ENCODE results near the gene VPS18.

Gene VPS18

GRCh38 chr15:40937762-40938535, 43.7 kb downstream of the VPS18 start:
- DNase-seq, result peak in 1 of 14 donors; percentile 27

- no peak for DNase-seq
Observed at GRCh38 chr15:40938536-40938870, 44.3 kb downstream of the VPS18 start.

GRCh38 chr15:40940296-40940801, 46.1 kb downstream of the VPS18 start:
- peak in 2 of 14 donors; percentile 11 to 18 for DNase-seq

- DNase-seq, result no peak
Observed at GRCh38 chr15:40941068-40941527, 46.8 kb downstream of the VPS18 start.

DNA sequence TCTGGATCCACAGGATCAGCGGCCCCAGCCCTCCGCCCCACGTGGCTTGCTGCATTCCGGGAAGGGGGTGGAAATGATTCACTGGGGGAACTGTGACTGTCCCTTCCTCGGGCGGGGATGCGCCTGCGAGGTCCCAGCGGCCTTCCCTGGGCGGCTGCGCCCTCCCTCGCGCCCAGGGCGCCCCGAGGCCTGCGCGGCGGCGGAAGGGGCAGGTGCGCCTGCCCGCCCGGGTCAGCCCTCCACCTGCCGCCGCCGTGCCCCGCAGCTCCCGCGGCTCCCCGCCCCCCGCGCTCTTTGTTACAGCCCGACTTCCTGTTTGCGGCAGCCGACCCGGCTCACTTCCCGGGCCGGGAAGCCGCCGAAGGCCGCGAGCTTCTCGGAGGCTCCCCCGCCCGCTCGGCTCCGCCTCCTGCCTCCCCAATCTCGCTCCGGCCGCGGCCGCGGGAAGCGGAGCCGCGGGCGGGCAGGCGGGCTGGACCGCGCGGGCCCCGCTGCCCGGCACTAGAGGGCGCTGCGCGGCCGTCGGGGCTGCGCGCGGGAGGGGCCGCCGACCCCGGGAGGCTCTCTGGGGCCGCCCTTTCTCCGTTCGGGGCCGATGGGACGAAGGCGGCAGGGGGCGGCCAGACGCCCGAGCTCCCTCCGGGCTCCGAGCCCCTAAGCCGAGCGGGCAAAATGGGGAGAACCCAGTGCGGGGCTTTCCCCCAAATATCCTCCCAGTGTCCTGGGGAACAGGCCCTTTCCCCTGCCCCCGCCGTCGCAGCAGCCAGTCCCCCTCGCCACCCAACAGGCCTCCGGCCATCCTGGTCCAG, 47.5 kb downstream of the VPS18 start:
- peak in 9 of 14 donors; percentile 29 to 87 (median 66) for DNase-seq

DNA sequence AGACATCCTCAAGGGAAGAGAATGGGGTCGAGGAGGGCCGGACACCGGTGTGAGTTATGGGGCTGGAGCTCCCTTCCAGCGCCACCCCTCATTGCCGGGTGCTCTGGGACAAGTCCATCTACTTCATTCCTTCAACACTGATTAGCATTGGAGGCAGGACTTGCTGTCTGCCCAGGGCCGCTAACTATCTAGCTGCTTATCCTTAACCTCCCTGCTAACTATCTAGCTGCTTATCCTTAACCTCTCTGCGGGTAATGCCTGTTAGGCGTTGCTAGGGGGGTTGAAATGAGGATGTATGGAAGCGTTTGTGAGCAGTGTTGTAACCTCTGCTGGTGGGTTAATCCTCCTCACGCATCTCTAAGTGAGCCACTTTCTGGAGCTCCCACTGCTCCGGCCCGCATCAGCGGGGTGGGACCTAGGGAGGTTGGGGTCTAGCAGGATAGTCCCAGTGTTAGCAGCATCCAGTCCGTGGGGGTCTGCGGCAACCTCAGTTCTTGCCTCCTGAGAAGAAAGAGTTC, 48.1 kb downstream of the VPS18 start:
- no peak for DNase-seq

DNA sequence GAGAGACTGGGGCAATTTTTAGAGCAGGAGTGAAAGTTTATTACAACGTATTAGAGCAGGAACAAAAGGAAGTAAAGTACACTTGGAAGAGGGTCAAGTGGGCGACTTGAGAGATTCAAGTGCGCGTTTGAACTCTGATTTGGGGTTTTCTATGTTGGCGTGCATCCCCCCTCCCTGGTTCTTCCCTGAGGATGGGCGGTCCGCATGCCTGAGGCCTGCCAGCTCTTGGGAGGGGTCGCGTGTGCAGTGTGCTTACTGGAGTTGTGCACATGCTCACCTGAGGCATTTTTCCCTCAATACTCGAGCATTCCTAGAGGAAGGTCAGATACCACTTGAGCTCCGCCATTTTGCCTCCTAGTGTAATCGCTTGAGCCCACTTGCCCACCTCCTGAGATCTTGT, 48.6 kb downstream of the VPS18 start:
- no peak for DNase-seq

- no peak for DNase-seq
Observed at GRCh38 chr15:40943764-40944365, 49.6 kb downstream of the VPS18 start.

- DNase-seq, result no peak
Observed at GRCh38 chr15:40944510-40945296, 50.5 kb downstream of the VPS18 start.

DNA sequence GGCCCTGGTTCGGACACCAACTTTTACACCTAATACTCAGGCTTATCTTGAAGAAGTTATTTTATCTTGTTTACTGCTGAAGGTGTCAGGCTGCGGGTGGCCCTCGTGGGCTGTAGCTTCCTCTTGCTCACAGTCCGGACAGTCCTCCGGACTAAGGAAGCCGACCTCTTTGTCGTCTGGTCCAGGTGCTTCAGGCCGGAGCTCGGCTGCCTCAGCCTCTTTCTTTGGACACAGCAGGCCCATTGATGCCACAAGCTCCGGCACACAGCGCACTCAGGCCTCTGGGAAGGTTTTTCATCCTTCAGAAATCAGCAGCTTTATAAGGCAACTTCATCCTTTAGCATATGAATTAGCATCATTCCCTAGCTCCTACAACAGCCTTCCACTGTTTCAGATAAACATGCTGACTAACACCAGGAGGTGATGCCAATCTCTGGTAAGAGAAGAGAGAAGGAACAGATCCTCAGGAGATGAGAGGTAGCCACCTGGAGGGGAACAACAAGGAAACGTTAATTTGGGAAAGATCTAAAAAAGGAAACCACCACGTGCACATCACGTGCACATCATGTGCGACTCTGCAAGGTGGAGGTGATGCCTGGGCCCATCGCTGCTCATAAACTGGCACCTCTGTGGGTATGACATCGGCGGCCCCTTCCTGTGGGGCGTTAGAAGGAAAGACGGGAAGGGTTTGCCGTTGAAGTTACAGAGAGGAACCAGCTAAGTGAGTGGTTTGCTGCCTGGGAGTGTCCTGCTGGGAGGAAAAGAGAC, 54.6 kb downstream of the VPS18 start:
- no peak for DNase-seq

- no peak for DNase-seq
Observed at GRCh38 chr15:40949756-40950207, 55.5 kb downstream of the VPS18 start.

DNA sequence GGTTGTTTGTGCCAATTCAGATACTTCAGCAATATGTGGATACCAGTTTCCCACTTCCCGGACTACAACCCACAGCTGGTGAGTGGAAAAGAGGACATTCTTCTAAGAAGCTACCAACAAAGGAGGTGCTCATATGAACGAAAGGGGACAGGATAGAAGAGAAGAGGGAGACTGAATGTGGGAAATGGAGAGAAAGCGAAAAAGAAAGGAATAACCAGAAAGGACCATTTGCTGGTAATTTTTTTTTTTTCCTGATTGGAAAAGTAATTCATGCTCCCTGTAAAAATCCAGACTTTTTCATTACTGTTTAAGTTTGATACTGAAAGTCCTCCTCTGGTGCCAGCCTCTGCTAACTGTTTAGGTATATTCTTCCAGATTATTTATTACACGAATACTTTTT, 57.5 kb downstream of the VPS18 start:
- DNase-seq, result no peak

GRCh38 chr15:40952301-40952900, 58.2 kb downstream of the VPS18 start:
- no peak for DNase-seq

DNA sequence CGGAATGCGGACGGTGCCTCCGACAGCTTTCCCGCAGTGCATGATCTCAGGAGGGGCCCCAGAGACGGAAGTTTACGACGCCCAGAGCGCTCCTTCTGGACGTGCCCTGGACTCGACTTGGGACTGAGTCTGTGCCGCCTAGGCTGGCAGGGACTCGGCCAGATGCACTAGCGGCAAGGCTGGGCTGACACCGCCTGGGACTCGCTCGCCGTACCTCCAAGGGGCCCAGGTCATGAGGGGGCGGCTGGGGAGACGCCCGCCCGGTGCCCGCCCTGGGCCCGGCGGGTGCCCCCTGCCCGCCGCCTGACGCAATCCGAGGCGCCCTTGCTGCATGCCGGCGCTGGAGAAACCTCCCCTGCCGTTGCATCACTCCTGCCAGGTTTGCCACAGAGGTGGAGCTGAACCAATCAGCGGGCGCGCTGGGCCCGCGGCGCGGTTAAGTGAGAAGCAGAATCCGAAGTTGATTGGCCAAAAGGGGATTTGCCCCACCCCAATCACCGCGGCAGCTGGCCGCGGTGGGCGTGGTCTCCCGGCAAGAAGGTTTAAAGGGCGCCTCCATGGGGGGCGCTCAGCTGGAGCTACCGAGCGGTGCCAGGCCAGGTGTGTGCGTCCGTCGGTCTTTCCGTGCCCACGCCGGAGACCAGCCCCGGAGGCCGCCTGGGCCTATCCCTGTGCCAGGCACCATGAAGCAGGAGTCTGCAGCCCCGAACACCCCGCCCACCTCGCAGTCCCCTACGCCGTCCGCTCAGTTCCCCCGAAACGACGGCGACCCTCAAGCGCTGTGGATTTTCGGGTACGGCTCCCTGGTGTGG, 58.9 kb downstream of the VPS18 start, which contains the start of gene CHAC1:
Gene CHAC1, plus strand, starts transcription at position 571 of the 812 bp plus-strand sequence. Its CDS starts 113 bp downstream, at position 684.
- DNase-seq, result peak; percentile 14 to 95 (median 80)
